ENCODE measurements around the gene UBA5. TPM values are rescaled to one million over a fixed set of nuclear protein-coding genes. Genes with fewer than 3 reads are reported as not detected.

The UBA5 gene
- total and polyA plus RNA-seq, 5 donors from 2014 or later = 20.7 to 34.4 (median 28.8) TPM

DNA sequence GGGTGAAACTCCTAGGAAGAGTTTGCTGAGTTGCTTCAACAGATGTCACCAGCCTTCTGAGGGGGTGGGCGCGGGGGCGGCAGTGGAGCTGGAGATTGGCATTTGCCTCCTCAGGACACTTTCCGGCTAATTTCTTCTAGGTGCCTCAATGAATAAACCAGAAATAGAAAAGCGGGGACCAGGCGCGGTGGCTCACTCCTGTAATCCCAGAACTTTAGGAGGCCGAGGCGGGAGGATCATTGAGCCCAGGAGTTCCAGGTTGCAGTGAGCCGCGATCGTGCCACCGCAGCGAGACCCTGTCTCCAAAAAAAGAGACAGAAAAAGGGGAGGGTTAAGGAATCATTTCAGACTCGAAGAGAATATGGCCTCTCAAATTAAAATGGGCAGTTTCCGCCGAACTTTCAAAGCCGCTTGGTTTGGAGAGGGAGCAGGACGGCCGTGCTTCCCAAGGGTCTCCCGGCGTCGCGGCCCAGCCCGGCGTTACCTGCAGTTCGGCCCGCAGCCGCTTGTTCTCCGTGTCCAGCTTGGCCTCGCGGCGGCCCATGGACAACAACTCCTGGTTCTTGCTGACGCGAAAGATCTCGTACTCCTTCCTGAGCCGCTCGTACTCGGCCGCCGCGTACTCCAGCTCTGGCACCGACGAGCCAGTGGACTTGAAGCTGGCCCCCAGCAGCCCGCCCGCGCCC is 61.5 kb downstream of the UBA5 start:
- peak overlapping the region; percentile 80 for H3K4me3 ChIP-seq (ENCODE audit: low read depth, low read length)
- peak overlapping the region; percentile 92 to 99 (median 96) for H3K4me3 Mint-ChIP-seq
- no peaks in the 10 kb centered on the region for H3K27me3 ChIP-seq (ENCODE audit: control insufficient read depth, insufficient read depth, low read length)
- peak overlapping the region; percentile 34 to 90 (median 88) for H3K27ac Mint-ChIP-seq
- no peaks in the 10 kb centered on the region for H3K9me3 ChIP-seq (ENCODE audit: control insufficient read depth in 2 of 2, low read length in 2 of 2)
- H3K4me1 Mint-ChIP-seq = peaks cover 31 to 51% (median 41%) of the 10 kb centered on the region in 4 donors
- no peaks in the 10 kb centered on the region for H3K27me3 Mint-ChIP-seq
- peaks cover 32% of the 10 kb centered on the region for H3K4me1 ChIP-seq (ENCODE audit: control insufficient read depth, insufficient read depth, low read length, poor library complexity, severe bottlenecking)
- H3K27ac ChIP-seq (ENCODE audit: insufficient read depth, low read length, poor library complexity, severe bottlenecking) = peak overlapping the region; percentile 76
- ATAC-seq (ENCODE audit: low read depth in 2 of 2) (peak; percentile 6 to 12), DNase-seq (peak in 2 of 3 donors; percentile 28 to 65)
- H3K36me3 ChIP-seq (ENCODE audit: control insufficient read depth, insufficient read depth, low read length) = peaks cover 18% of the 10 kb centered on the region
- no peaks in the 10 kb centered on the region for H3K9me3 Mint-ChIP-seq
- peaks cover 11% of the 10 kb centered on the region for H3K36me3 Mint-ChIP-seq

DNA sequence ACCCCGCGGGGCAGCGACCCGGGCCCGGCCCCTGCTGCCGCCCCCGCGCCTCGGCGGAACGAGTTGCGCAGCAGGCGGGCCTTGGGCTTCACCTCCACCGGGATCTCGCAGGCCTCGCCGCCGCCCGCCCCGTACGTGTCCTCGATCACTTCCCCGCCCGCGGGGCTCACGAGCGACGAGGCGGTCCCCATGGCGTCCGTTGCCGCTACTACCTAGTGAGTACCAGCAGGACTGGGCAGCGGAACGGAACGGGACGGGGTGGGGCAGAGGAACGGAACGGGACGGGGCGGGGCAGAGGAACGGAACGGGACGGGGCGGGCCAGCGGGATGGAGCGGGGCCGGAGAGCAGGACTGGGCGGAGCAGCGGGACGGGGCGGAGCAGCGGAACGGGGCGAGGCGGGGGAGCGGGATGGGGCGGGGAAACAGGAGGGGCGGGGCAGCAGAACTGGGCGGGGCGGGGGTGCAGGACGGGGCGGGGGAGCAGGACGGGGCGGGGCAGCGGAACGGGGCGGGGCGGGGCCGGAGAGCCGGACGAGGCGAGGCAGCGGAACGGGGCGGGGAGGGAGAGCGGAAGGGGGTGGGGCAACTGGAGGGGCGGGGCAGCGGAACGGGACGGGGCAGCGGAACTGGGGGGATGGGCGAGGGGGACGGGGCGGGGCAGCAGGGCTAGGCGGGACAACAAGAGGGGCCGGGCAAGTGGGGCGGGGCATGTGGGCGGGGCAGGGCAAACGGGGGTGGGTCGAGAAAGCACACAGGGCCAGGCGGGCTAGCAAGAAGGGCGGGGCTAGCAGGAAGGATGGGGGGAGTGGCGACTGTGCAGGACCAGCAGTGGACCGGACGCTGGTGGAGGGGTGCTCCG is 62.3 kb downstream of the UBA5 start, which contains the start of gene NPHP3:
Gene NPHP3 (minus strand): TSS at position 245 of the 859 bp plus-strand sequence. CDS start 54 bp downstream, at position 191.
- Histone ChIP-seq H3K36me3 (ENCODE audit: control insufficient read depth, insufficient read depth, low read length) (peaks cover 11% of the 10 kb centered on the region), H3K27me3 (ENCODE audit: control insufficient read depth, insufficient read depth, low read length) (no peaks in the 10 kb centered on the region), H3K4me3 (ENCODE audit: low read depth, low read length) (peak within 1 kb of the TSS; percentile 84), H3K27ac (ENCODE audit: insufficient read depth, low read length, poor library complexity, severe bottlenecking) (peak within 1 kb of the TSS; percentile 76), H3K9me3 (ENCODE audit: control insufficient read depth in 2 of 2, low read length in 2 of 2) (no peaks in the 10 kb centered on the region), H3K4me1 (ENCODE audit: control insufficient read depth, insufficient read depth, low read length, poor library complexity, severe bottlenecking) (peaks cover 32% of the 10 kb centered on the region)
- ATAC-seq (ENCODE audit: low read depth in 2 of 2) (peak; percentile 79 to 80), DNase-seq (peak; percentile 89 to 97 (median 95))
- Mint-ChIP-seq H3K4me1 (peaks cover 28 to 47% (median 40%) of the 10 kb centered on the region in 4 donors), H3K9me3 (no peaks in the 10 kb centered on the region), H3K36me3 (peaks cover 10% of the 10 kb centered on the region), H3K27ac (peak within 1 kb of the TSS; percentile 57 to 90 (median 90)), H3K4me3 (peak within 1 kb of the TSS; percentile 92 to 99 (median 96)), H3K27me3 (no peaks in the 10 kb centered on the region)

GRCh38 chr3:132723024-132723950 is 63.2 kb downstream of the UBA5 start:
- Histone ChIP-seq H3K27me3 (ENCODE audit: control insufficient read depth, insufficient read depth, low read length) (no peaks in the 10 kb centered on the region), H3K4me3 (ENCODE audit: low read depth, low read length) (peak overlapping the region; percentile 84), H3K4me1 (ENCODE audit: control insufficient read depth, insufficient read depth, low read length, poor library complexity, severe bottlenecking) (peaks cover 32% of the 10 kb centered on the region), H3K27ac (ENCODE audit: insufficient read depth, low read length, poor library complexity, severe bottlenecking) (peak overlapping the region; percentile 69), H3K9me3 (ENCODE audit: control insufficient read depth in 2 of 2, low read length in 2 of 2) (no peaks in the 10 kb centered on the region), H3K36me3 (ENCODE audit: control insufficient read depth, insufficient read depth, low read length) (peaks cover 4% of the 10 kb centered on the region)
- Mint-ChIP-seq H3K4me3 (peak overlapping the region; percentile 87 to 97 (median 92)), H3K27ac (peak overlapping the region; percentile 57 to 90 (median 89)), H3K4me1 (peaks cover 26 to 46% (median 38%) of the 10 kb centered on the region in 4 donors), H3K36me3 (peaks cover 8% of the 10 kb centered on the region), H3K27me3 (peaks cover 6% of the 10 kb centered on the region), H3K9me3 (no peaks in the 10 kb centered on the region)
- DNase-seq (no peak), ATAC-seq (ENCODE audit: low read depth in 2 of 2) (no peak)

GRCh38 chr3:132726341-132726823 is 66.3 kb downstream of the UBA5 start:
- no peaks in the 10 kb centered on the region for H3K9me3 Mint-ChIP-seq
- no peak overlapping the region for H3K27ac Mint-ChIP-seq

More at GRCh38 chr3:132726341-132726823, 66.3 kb downstream of the UBA5 start:
- peak overlapping the region in 2 of 4 donors; percentile 31 to 73 for H3K4me3 Mint-ChIP-seq
- DNase-seq (peak in 2 of 3 donors; percentile 65 to 70), ATAC-seq (ENCODE audit: low read depth in 2 of 2) (no peak)
- H3K27me3 Mint-ChIP-seq = peaks cover 33% of the 10 kb centered on the region
- peaks cover 22% of the 10 kb centered on the region for H3K27me3 ChIP-seq (ENCODE audit: control insufficient read depth, insufficient read depth, low read length)
- peaks cover 10% of the 10 kb centered on the region for H3K4me1 ChIP-seq (ENCODE audit: control insufficient read depth, insufficient read depth, low read length, poor library complexity, severe bottlenecking)
- H3K36me3 Mint-ChIP-seq = no peaks in the 10 kb centered on the region
- no peak overlapping the region for H3K4me3 ChIP-seq (ENCODE audit: low read depth, low read length)
- H3K9me3 ChIP-seq (ENCODE audit: control insufficient read depth in 2 of 2, low read length in 2 of 2) = no peaks in the 10 kb centered on the region
- H3K4me1 Mint-ChIP-seq = peaks cover 6 to 17% (median 13%) of the 10 kb centered on the region in 4 donors
- no peaks in the 10 kb centered on the region for H3K36me3 ChIP-seq (ENCODE audit: control insufficient read depth, insufficient read depth, low read length)
- H3K27ac ChIP-seq (ENCODE audit: insufficient read depth, low read length, poor library complexity, severe bottlenecking) = no peak overlapping the region

Other genes with a start within 250 kb of the UBA5 start
- gene DNAJC13, start 242.8 kb upstream of the UBA5 start, total RNA-seq = 29.4 TPM
- gene DNAJC13, start 242.8 kb upstream of the UBA5 start, polyA plus RNA-seq = 10 to 100 TPM in 2 of 4 donors, 1 to 10 TPM in 2; 7.1 to 12.7 (median 9.1) TPM
- 0.27 TPM for gene ACKR4, start 63.1 kb upstream of the UBA5 start, total RNA-seq
- under 1 TPM in 2 of 4 donors, not detected in 2; 0.11 to 0.16 TPM for gene ACKR4, start 63.1 kb upstream of the UBA5 start, polyA plus RNA-seq
- gene ACAD11, start 520 bp upstream of the UBA5 start, total RNA-seq = 27.5 TPM
- 1 to 10 TPM; 2.7 to 5.0 (median 4.0) TPM for gene ACAD11, start 520 bp upstream of the UBA5 start, polyA plus RNA-seq
- 33.0 TPM for gene NPHP3, start 62.1 kb downstream of the UBA5 start, total RNA-seq
- gene NPHP3, start 62.1 kb downstream of the UBA5 start, polyA plus RNA-seq = 1 to 10 TPM; 2.0 to 6.5 (median 5.8) TPM